Astrocyte of the cerebellum (primary cell): Measurements from ENCODE around the gene SEMA4D.

Experiments
- DNase-seq: peaks from one replicate; pipeline ENCODE4 v3.0.0-alpha.2; 2011; ENCODE audit warnings: low read depth
- H3K4me3 ChIP-seq: 2 replicates; pipeline ENCODE4 v1.5.1; 2011; ENCODE audit warnings: mild to moderate bottlenecking, low read depth, low read length, moderate library complexity
- in situ Hi-C: cut with HindIII; loops from 2 replicates; pipeline ENCODE4 v1.10.0; 2017; ENCODE audit warnings: low sequenced_read_pairs
- TF ChIP-seq, protein P1 (sequence below): IDR thresholded peaks from 2 replicates; pipeline ENCODE4 v1.5.1; 2012; ENCODE audit warnings: low read length, low read depth, moderate library complexity, mild to moderate bottlenecking; ENCODE audit errors: missing control alignments

The SEMA4D gene

DNA sequence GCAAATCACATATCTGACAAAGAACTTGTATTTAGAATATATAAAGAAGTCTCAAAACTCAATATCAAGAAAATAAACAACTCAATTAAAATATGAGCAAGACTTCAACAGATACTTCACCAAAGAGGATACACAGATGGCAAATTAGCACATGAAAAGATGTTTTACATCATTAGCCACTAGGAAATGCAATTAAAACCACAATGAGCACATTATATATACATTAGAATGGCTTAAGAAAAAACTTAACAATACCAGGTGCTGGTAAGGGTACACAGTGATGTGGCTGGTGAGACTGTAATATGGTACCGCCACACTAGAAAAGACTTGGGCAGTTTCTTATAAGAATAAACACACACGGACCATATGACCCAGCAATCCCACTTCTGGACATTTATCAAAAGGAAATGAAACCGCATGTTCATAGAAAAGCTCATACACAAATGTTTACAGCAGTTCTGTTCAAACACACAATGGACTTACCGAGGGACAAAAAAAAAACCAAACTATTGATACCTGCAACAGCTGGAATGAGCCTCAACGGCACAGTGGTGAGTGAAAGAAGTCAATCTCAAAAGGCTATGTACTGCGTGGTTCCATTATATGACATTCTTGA is 27.6 kb downstream of the SEMA4D start:
- in situ Hi-C loops: no loop called here
- TF ChIP-seq, protein P1, sequence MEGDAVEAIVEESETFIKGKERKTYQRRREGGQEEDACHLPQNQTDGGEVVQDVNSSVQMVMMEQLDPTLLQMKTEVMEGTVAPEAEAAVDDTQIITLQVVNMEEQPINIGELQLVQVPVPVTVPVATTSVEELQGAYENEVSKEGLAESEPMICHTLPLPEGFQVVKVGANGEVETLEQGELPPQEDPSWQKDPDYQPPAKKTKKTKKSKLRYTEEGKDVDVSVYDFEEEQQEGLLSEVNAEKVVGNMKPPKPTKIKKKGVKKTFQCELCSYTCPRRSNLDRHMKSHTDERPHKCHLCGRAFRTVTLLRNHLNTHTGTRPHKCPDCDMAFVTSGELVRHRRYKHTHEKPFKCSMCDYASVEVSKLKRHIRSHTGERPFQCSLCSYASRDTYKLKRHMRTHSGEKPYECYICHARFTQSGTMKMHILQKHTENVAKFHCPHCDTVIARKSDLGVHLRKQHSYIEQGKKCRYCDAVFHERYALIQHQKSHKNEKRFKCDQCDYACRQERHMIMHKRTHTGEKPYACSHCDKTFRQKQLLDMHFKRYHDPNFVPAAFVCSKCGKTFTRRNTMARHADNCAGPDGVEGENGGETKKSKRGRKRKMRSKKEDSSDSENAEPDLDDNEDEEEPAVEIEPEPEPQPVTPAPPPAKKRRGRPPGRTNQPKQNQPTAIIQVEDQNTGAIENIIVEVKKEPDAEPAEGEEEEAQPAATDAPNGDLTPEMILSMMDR: no peak
- DNase-seq: no peak
- no peak overlapping the region for H3K4me3 ChIP-seq

DNA sequence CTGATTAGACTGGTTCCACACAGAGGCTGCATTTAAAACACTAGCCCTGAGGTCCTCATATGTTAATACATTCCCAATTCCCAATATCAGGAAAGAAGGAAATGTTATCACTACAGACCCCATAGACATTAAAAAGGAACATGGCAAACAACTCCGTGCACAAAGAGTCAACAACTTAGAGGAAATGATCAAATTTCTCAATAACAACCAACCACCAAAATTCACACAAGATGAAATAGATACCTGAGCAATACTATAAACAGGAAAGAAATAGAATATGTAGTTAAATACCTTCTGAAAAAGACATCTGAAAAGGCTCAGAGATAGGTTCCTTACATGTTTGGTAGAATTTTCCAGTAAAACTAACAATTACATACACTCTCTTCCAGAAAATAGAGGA is 28.9 kb downstream of the SEMA4D start:
- in situ Hi-C loops: no loop called here
- no peak overlapping the region for H3K4me3 ChIP-seq
- DNase-seq: no peak
- TF ChIP-seq, protein P1: no peak

DNA sequence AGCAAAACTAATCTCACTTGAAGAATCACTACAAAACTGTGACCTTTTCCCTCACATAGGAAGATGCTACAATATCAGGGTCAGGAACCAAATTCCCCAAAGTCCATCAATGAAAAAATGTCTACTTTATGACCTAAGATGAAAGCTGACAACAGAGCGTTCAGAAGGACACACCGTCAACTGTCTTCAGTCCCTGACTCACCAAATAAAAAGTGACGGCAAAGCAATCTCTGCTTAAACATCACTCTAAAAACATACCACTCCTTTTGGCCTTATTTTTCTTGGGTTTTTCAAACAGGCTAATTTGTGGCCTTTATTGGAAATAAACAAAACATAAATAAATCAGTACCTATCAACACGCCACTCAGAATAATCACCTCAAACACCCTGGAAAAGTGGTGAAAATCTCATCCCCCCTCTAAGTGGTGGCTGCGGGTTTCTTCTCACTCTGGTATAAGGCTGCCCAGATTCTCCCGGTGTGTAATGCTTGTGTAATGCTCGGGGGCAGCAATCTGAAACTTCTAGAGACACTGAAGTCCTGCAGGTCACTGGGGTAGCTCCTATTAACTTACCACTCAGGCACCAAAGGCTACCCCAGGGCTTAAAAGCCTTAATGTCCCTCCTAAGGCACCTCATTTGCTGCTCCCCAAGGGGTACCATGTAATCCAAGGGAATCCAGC is 29.5 kb downstream of the SEMA4D start:
- TF ChIP-seq, protein P1: no peak
- no peak overlapping the region for H3K4me3 ChIP-seq
- DNase-seq: no peak
- in situ Hi-C loops: no loop called here

DNA sequence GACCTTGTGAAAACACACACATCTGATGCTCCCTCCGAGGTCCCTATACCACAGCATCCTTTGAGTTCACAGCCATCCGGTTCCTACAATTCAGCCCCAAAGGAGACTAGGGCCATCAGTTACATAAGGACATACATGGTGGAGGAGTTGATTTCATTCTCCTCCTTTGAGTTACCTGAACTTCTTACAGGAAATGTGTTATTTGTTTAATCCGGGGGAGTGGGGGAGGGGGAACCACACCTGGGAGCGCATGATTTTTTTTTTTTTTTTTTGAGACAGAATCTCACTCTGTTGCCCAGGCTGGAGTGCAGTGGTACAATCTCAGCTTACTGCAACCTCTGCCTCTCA is 30.7 kb downstream of the SEMA4D start:
- H3K4me3 ChIP-seq: no peak overlapping the region
- DNase-seq: no peak
- TF ChIP-seq, protein P1: no peak
- in situ Hi-C loops: no loop called here

DNA sequence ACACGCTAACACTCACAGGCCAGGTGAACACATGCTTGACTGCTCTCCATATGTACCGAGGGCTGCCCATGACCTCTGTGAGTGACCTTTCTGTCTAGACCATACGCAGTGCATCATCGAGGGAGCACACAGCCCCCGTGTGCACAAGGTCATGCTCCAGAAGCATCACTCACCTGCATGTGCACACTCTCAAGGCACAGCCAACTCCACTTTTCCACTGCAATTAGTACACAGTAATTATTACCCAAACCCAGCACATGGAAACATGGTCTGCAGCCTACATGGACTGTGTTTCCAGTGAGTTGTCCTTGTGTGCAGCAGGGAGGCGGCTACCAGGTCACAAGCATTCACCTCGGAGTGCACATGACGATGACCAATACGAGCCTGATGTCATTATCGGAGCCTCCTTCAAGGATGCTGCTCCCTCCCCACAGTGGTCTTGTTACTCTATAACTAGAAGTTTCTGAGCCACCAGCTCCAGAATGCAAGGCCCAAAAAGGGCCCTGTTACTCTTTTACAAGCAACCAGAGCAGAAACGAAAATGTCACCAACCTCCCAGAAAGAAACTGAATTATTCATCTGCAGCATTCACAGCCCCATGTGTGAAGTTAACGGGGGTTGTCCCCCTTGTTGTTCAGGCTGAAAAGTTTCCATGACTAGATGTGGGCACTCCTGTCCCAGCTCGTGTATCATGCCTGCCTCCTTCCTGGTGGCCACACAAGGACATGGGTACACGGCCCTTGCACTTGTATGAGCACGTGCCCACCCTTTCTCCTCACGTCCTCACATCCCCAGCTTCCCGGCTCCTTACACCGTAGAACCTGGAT is 31.2 kb downstream of the SEMA4D start:
- DNase-seq: no peak
- in situ Hi-C loops: no loop called here
- H3K4me3 ChIP-seq: no peak overlapping the region
- TF ChIP-seq, protein P1: no peak

DNA sequence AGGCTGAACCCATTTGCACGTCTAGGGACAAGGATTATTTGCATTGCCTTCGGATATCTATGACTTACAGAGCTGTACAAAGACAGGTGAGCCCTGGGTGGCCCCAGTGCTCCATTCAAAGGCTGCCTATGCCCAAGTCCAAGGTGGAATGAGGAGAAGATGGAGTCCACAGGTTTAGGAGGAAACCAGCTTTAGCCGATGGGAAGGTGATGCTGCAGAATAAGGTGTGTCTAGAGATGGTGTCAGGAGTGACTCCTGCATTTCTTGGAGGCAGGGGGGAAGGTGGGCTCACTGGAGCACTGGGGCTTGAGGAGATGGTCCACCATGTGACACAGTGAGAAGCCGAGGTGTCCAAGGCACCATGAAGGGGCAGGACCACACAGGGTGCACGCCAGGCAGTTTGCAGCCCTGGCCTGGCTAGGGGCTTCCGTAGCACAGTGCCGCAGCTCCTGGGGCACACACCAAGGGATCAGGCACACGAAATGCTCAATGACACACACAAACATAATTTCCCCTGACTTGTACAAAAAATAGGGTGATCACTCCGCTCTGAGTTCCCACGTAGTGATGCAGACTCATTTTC is 32.1 kb downstream of the SEMA4D start:
- no peak for DNase-seq
- in situ Hi-C loops: no loop called here
- H3K4me3 ChIP-seq: no peak overlapping the region
- TF ChIP-seq, protein P1: no peak
